ENCODE data around the gene HOXA9. TPM values are rescaled to one million over a fixed set of nuclear protein-coding genes. Genes with fewer than 3 reads are reported as not detected.

HOXA9 gene
- polyA plus RNA-seq, 1 of the 3 experiments (the other 2 are of a cell fraction) = not detected

DNA sequence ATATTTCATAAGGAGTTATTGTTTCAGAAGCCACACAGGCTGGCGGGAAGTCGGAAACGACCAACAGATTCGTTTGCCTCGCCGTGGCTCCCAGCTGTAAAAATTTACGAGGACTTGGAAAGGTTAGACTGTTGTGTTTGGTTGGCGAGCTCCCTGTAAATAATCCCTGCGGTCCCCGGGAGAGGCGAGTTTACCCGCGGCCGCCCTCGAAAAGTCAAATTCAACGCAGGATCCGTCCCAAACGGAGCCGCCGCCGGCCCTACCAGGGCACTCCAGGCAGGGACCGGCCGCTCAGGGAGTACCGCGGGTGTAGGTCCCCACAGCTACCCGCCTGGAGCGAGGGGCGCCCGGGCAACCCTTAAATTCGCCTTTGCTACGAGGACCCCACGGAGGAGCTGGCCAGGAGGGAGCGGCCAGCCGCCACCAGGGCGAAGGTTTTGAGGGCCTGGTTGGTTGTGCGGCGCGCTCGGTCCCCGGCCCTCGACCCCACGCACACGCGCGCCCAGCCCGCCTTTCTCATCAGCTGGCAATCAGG lies 726 bp upstream of the HOXA9 start:
- CTCF ChIA-PET = interaction anchor here (0.9 to 12.1 kb wide), 8 partner anchors 8 to 796 kb away, joined by 3 to 205 read pairs (median 4); partner anchors contain the start of genes HOXA10 and HOXA3

More for the DNA sequence above, 726 bp upstream of the HOXA9 start:
- H2AFZ ChIP-seq (ENCODE audit: low read depth) = no peak overlapping the region
- no peaks in the 10 kb centered on the region for H3K36me3 ChIP-seq (replicated peaks in 1 of 2; ENCODE audit: control insufficient read depth in 1 of 2, insufficient read depth in 2 of 2, low read length in 1 of 2)
- H3K4me1 ChIP-seq (ENCODE audit: control insufficient read depth in 1 of 2, insufficient read depth in 2 of 2, low read depth in 1 of 2, low read length in 1 of 2) = peaks cover 0 to 3% of the 10 kb centered on the region in 2 experiments; a peak in 1 of 4 replicates
- H3K9me3 ChIP-seq = no peaks in the 10 kb centered on the region
- H3K4me2 ChIP-seq = no peak overlapping the region
- TF ChIP-seq RCOR1 (IDR thresholded peaks at IDR 0.05; ENCODE audit: low read length) (no peak), EZH2phosphoT487 (IDR thresholded peaks at IDR 0.05; ENCODE audit: borderline replicate concordance, low read depth) (no peak; the same call in 1 of the 2 replicates), MXI1 (IDR thresholded peaks at IDR 0.05; ENCODE audit: low read depth, low read length) (no peak), GATA2 (CRISPR knock-in tag; IDR thresholded peaks at IDR 0.05) (no peak), TAF1 (IDR thresholded peaks at IDR 0.05; ENCODE audit: borderline replicate concordance, low read depth, low read length) (no peak), TCF12 (IDR thresholded peaks at IDR 0.05) (no peak), JUND (IDR thresholded peaks at IDR 0.05) (no peak), NFIC (IDR thresholded peaks at IDR 0.05; ENCODE audit: borderline replicate concordance) (no peak), CHD2 (IDR thresholded peaks at IDR 0.05; ENCODE audit: low read length, partially characterized antibody) (no peak), FOXM1 (IDR thresholded peaks at IDR 0.05; ENCODE audit: low read depth) (no peak), ZBTB33 (IDR thresholded peaks at IDR 0.05; ENCODE audit: borderline replicate concordance, low read depth) (no peak), USF1 (IDR thresholded peaks at IDR 0.05; ENCODE audit: borderline replicate concordance, low read depth) (no peak), ELF1 (IDR thresholded peaks at IDR 0.05) (no peak)
- TF ChIP-seq, protein P1, sequence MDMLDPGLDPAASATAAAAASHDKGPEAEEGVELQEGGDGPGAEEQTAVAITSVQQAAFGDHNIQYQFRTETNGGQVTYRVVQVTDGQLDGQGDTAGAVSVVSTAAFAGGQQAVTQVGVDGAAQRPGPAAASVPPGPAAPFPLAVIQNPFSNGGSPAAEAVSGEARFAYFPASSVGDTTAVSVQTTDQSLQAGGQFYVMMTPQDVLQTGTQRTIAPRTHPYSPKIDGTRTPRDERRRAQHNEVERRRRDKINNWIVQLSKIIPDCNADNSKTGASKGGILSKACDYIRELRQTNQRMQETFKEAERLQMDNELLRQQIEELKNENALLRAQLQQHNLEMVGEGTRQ (IDR thresholded peaks at IDR 0.05; ENCODE audit: borderline replicate concordance, low read depth, low read length) = no peak
- peaks cover 20% of the 10 kb centered on the region for H3F3A ChIP-seq (replicated peaks; ENCODE audit: insufficient read depth)
- H4K20me1 ChIP-seq (ENCODE audit: insufficient read depth) = peaks cover 13% of the 10 kb centered on the region
- no peaks in the 10 kb centered on the region for H3K9me2 ChIP-seq
- H3K9ac ChIP-seq = no peak overlapping the region
- WGBS (ENCODE audit: low lambda C conversion rate) = 25% methylated on average over 33 of the region's 46 CpGs
- DNase-seq = no peak
- no peaks in the 10 kb centered on the region for H3K79me2 ChIP-seq (ENCODE audit: insufficient read depth)
- POLR2A ChIA-PET = no interaction called here
- no peak overlapping the region for H3K27ac ChIP-seq (ENCODE audit: low read depth in 2 of 2, low read length in 1 of 2)
- peaks cover 94% of the 10 kb centered on the region for H3K27me3 ChIP-seq (ENCODE audit: insufficient read depth)
- no peak overlapping the region for H3K4me3 ChIP-seq (ENCODE audit: low read depth in 2 of 2, low read length in 1 of 2)
